HepG2 (cell line): ENCODE data around the gene DUSP22. TPM values are rescaled to one million over a fixed set of nuclear protein-coding genes. Genes with fewer than 3 reads are reported as not detected.

Source experiments
- ATAC-seq: fragments of 200-7000 bp; cut with Tn5 transposase; 3 replicates; pipeline ENCODE4 v1.9.1; 2020; ENCODE audit warnings: mild to moderate bottlenecking, moderate library complexity
- BruUV-seq: library from RNA; stranded (reverse); fragments of 400-500 nt; replicated peaks from 2 replicates; lab custom pipeline; 2021; lab: Mats Ljungman, UMichigan
- CTCF ChIA-PET: fragments of 300-600 bp; formaldehyde crosslinking; extraction: SDS; loops from one replicate; lab custom pipeline; 2021; ENCODE audit warnings: low total read pairs, inconsistent platforms, low intra/inter-chr PET ratio; lab: Yijun Ruan, JAX
- POLR2A ChIA-PET: fragments of 350-600 bp; sonication (Branson Sonifier 250); formaldehyde crosslinking; loops from one replicate; lab custom pipeline; 2020; ENCODE audit warnings: antibody characterized with exemption, inconsistent platforms; lab: Yijun Ruan, JAX
- DNase-seq: peaks from one replicate; pipeline ENCODE4 v3.0.0-alpha.2; 2015; ENCODE audit warnings: low spot score
- FAIRE-seq: peaks from 3 replicates; lab custom pipeline; 2011; peaks lifted over from hg19 to GRCh38; lab: Jason Lieb, UNC
- H2AFZ ChIP-seq: one replicate; pipeline ENCODE4 v1.6.1; 2011; ENCODE audit warnings: low read length, inconsistent platforms
- H3K27ac ChIP-seq: fragments of 300-600 bp; 3 replicates; pipeline ENCODE4 v1.8.0; 2011; ENCODE audit warnings: mixed run types, mild to moderate bottlenecking, mixed read lengths, low read length, inconsistent platforms; ENCODE audit not compliant: insufficient read depth; ENCODE audit errors: extremely low read length
- H3K27me3 ChIP-seq, 2 experiments: fragments of 200-600 bp in 1 of 2; 2 replicates in 1 of 2; 3 replicates in 1 of 2; pipeline versions ENCODE4 v1.6.0 to v1.8.0; 2011; ENCODE audit warnings: low read length in 2 of 2, mild to moderate bottlenecking in 2 of 2, moderate library complexity in 2 of 2, inconsistent platforms in 1 of 2; ENCODE audit not compliant: insufficient read depth in 2 of 2, control insufficient read depth in 1 of 2
- H3K36me3 ChIP-seq, 2 experiments: fragments of 200-600 bp in 1 of 2; replicated peaks in 1 of 2; 2 replicates in 1 of 2; 3 replicates in 1 of 2; pipeline versions ENCODE4 v1.5.1 to v1.8.0; 2011; ENCODE audit warnings: low read length in 2 of 2, inconsistent platforms in 1 of 2; ENCODE audit not compliant: insufficient read depth in 2 of 2, control insufficient read depth in 1 of 2
- H3K4me1 ChIP-seq: 2 replicates; pipeline ENCODE4 v1.5.1; 2012; ENCODE audit warnings: low read length, inconsistent platforms; ENCODE audit not compliant: insufficient read depth
- H3K4me2 ChIP-seq: 2 replicates; pipeline ENCODE4 v1.6.0; 2011; ENCODE audit warnings: low read depth, low read length, inconsistent platforms
- H3K4me3 ChIP-seq, 3 experiments: fragments of 200-600 bp in 1 of 3; sonication (generic), shearing (Covaris generic) in 1 of 3; replicated peaks in 1 of 3; 2 replicates each; pipeline ENCODE4 v1.5.1; 2011 to 2016; ENCODE audit warnings: low read length in 3 of 3, inconsistent platforms in 2 of 3, low read depth in 2 of 3, mild to moderate bottlenecking in 2 of 3, control low read depth in 1 of 3, mixed read lengths in 1 of 3; ENCODE audit not compliant: insufficient read depth in 1 of 3
- H3K79me2 ChIP-seq: one replicate; pipeline ENCODE4 v1.6.1; 2011; ENCODE audit warnings: low read length, inconsistent platforms; ENCODE audit not compliant: insufficient read depth
- H3K9ac ChIP-seq: 2 replicates; pipeline ENCODE4 v1.6.0; 2011; ENCODE audit warnings: mild to moderate bottlenecking, low read depth, low read length, inconsistent platforms; ENCODE audit not compliant: insufficient read depth
- H3K9me3 ChIP-seq: 2 replicates; pipeline ENCODE4 v1.5.1; 2012; ENCODE audit warnings: mild to moderate bottlenecking, low read length
- H4K20me1 ChIP-seq: 2 replicates; pipeline ENCODE4 v1.6.0; 2011; ENCODE audit warnings: inconsistent platforms, mild to moderate bottlenecking, low read length, moderate library complexity; ENCODE audit not compliant: insufficient read depth
- CENPT ChIP-seq: sonication (generic); formaldehyde crosslinking; IDR thresholded peaks from 2 replicates; pipeline ENCODE4 v1.8.0; 2022; ENCODE audit warnings: low read depth, mild to moderate bottlenecking, moderate library complexity, missing genetic modification reagents
- DR1 ChIP-seq: sonication (generic); formaldehyde crosslinking; IDR thresholded peaks from 2 replicates; pipeline ENCODE4 v1.8.0; 2021; ENCODE audit warnings: mild to moderate bottlenecking, missing genetic modification reagents, inconsistent platforms
- ELF4 ChIP-seq: sonication (generic); formaldehyde crosslinking; IDR thresholded peaks from 2 replicates; pipeline ENCODE4 v1.5.0; 2020; ENCODE audit warnings: missing genetic modification reagents, mild to moderate bottlenecking, moderate library complexity, borderline replicate concordance
- FOXO1 ChIP-seq: sonication (generic); formaldehyde crosslinking; IDR thresholded peaks from 2 replicates; pipeline ENCODE4 v1.4.0; 2020; ENCODE audit warnings: missing genetic modification reagents
- IKZF1 ChIP-seq: fragments of 450-650 bp; IDR thresholded peaks from 2 replicates; pipeline ENCODE4 v1.7.1; 2016
- IRF2 ChIP-seq: IDR thresholded peaks from 2 replicates; pipeline ENCODE4 v1.6.1; 2018; ENCODE audit warnings: missing genetic modification reagents, missing compliant biosample characterization
- MYC ChIP-seq: sonication (generic); formaldehyde crosslinking; IDR thresholded peaks from 2 replicates; pipeline ENCODE4 v1.9.0; 2021; ENCODE audit warnings: missing genetic modification reagents, borderline replicate concordance
- NCOA5 ChIP-seq: sonication (generic); formaldehyde crosslinking; IDR thresholded peaks from 2 replicates; pipeline ENCODE4 v1.4.0; 2020; ENCODE audit warnings: missing genetic modification reagents
- PHB2 ChIP-seq: fragments of 450-650 bp; IDR thresholded peaks from 2 replicates; pipeline ENCODE4 v1.6.1; 2018; ENCODE audit not compliant: partially characterized antibody
- PPARG ChIP-seq: conservative IDR thresholded peaks from 2 replicates; pipeline ENCODE4 v1.6.1; 2016; ENCODE audit warnings: missing biosample characterization, missing genetic modification reagents
- PRPF4 ChIP-seq: fragments of 200-400 bp; formaldehyde crosslinking; IDR thresholded peaks from 2 replicates; pipeline ENCODE4 v1.6.1; 2016; ENCODE audit warnings: low read length, low read depth; ENCODE audit not compliant: poor library complexity, severe bottlenecking
- ZKSCAN8 ChIP-seq: IDR thresholded peaks from 2 replicates; pipeline ENCODE4 v1.6.1; 2016; ENCODE audit warnings: borderline replicate concordance, missing genetic modification reagents, missing compliant biosample characterization
- ZNF292 ChIP-seq: sonication (generic); formaldehyde crosslinking; IDR thresholded peaks from 2 replicates; pipeline ENCODE4 v1.8.1; 2022; ENCODE audit warnings: mild to moderate bottlenecking, low read depth, missing genetic modification reagents, borderline replicate concordance
- ZNF468 ChIP-seq: sonication (generic); formaldehyde crosslinking; IDR thresholded peaks from 2 replicates; pipeline ENCODE4 v1.8.0; 2022; ENCODE audit warnings: mild to moderate bottlenecking, moderate library complexity, missing genetic modification reagents
- ZNF567 ChIP-seq: sonication (generic); formaldehyde crosslinking; IDR thresholded peaks from 2 replicates; pipeline ENCODE4 v1.8.1; 2023; ENCODE audit warnings: mild to moderate bottlenecking, missing genetic modification reagents, borderline replicate concordance
- ZSCAN25 ChIP-seq: sonication (generic); formaldehyde crosslinking; IDR thresholded peaks from 2 replicates; pipeline ENCODE4 v1.8.0; 2022; ENCODE audit warnings: mild to moderate bottlenecking, missing genetic modification reagents
- WGBS: methylation state at CpG from one replicate; pipeline ENCODE4 v1.1.6; 2017; ENCODE audit warnings: low lambda C conversion rate; 5-methylcytosine and 5-hydroxymethylcytosine counted together
- in situ Hi-C: cut with HindIII; loops from 2 replicates; pipeline ENCODE4 v1.10.0; 2017; ENCODE audit warnings: low pct_unique_long_range_greater_than_20kb; ENCODE audit not compliant: extremely low pct_ligation_motif_present
- intact Hi-C: fragments of 100-400 bp; cut with micrococcal nuclease; formaldehyde crosslinking; loops from one replicate; pipeline ENCODE4 v1.10.0; 2022; ENCODE audit not compliant: unreplicated experiment
- polyA plus RNA-seq, 8 experiments: library from polyadenylated mRNA; depleted of rRNA in 3 of 8; stranded (reverse) in 7 of 8; unstranded in 1 of 8; fragments of >200 nt; fragmentation: Illumina TruSeq in 4 of 8; extraction: Trizol in 4 of 8; gene quantifications; 2 replicates each; pipeline versions ENCODE4 v1.2.1 to v1.2.3, GENCODE V29; 2011 to 2016; ENCODE audit warnings: low read depth in 4 of 8, missing spikeins in 1 of 8, mixed read lengths in 1 of 8; ENCODE audit not compliant: insufficient read depth in 1 of 8
- total RNA-seq, 5 experiments: library from RNA; depleted of rRNA; stranded (reverse); fragments of >200 nt; fragmentation: Illumina TruSeq; extraction: Trizol; gene quantifications; 2 replicates each; pipeline ENCODE4 v1.2.3, GENCODE V29; 2016; ENCODE audit warnings: low read depth in 1 of 5
- TF ChIP-seq, protein P1 (sequence below): sonication (generic); formaldehyde crosslinking; IDR thresholded peaks from 2 replicates; pipeline ENCODE4 v1.4.0; 2020; ENCODE audit warnings: mild to moderate bottlenecking, low read depth, missing genetic modification reagents

The DUSP22 gene
- total and polyA plus RNA-seq, 2 of the 13 experiments (the other 11 are each of a cell fraction or from before 2014, with no cell fraction given) = 20.2 to 32.8 TPM

DNA sequence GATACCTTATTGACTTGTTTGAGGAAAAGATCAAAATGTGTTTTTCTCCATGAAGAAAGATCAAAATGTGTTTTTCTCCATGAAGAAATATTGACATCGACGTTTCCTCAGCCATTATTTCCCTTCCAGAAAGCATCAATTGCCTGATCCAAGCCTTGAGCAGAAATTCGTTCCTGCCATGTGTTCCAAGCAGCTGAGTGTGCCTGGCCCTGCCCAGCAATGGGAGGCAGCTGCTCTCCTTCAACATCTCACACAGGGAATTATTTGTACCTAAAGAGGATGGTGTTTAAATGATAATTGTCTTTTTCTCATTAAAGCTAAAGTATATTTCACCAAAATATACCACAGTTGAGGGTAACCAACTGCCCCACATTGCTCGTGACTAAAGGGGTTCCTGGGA is 7.8 kb upstream of the DUSP22 start:
- POLR2A ChIA-PET = no interaction called here
- FAIRE-seq = no peak
- in situ Hi-C loops = no loop called here
- peaks cover 0 to 42% of the 10 kb centered on the region in 2 experiments for H3K27me3 ChIP-seq
- CTCF ChIA-PET = no interaction called here
- no peak for DNase-seq
- TF ChIP-seq DR1 (CRISPR knock-in tag) (no peak), FOXO1 (CRISPR knock-in tag) (no peak), ZSCAN25 (no peak), PHB2 (no peak), IKZF1 (no peak), ZNF567 (CRISPR knock-in tag) (no peak), PPARG (no peak), ZNF292 (no peak), MYC (no peak), NCOA5 (CRISPR knock-in tag) (no peak), IRF2 (CRISPR knock-in tag) (no peak), ZKSCAN8 (no peak), CENPT (CRISPR knock-in tag) (no peak), PRPF4 (no peak), ZNF468 (CRISPR knock-in tag) (no peak), ELF4 (CRISPR knock-in tag) (no peak)
- TF ChIP-seq, protein P1, sequence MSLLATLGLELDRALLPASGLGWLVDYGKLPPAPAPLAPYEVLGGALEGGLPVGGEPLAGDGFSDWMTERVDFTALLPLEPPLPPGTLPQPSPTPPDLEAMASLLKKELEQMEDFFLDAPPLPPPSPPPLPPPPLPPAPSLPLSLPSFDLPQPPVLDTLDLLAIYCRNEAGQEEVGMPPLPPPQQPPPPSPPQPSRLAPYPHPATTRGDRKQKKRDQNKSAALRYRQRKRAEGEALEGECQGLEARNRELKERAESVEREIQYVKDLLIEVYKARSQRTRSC (CRISPR knock-in tag) = no peak
- TF ChIP-seq, all 625 proteins: peak for 0
- no peak overlapping the region for H2AFZ ChIP-seq
- no TSS peak for BruUV-seq
- no peak for ATAC-seq
- H3K9ac ChIP-seq = no peak overlapping the region
- H3K4me2 ChIP-seq = no peak overlapping the region
- no peaks in the 10 kb centered on the region for H3K36me3 ChIP-seq
- WGBS = 16% methylated on average over 4 of the region's 4 CpGs
- no peak overlapping the region for H3K27ac ChIP-seq
- H3K9me3 ChIP-seq = no peaks in the 10 kb centered on the region
- H3K4me3 ChIP-seq = no peak overlapping the region
- H3K79me2 ChIP-seq = no peaks in the 10 kb centered on the region
- intact Hi-C loops = no loop called here
- no peaks in the 10 kb centered on the region for H4K20me1 ChIP-seq
- H3K4me1 ChIP-seq = no peaks in the 10 kb centered on the region
